Loucy (cell line): Measurements from ENCODE around the gene ZNF613.
"Not testable (repeated sequence)": the region's sequence is repeated elsewhere in the genome, so short reads cannot be mapped to it uniquely, and the experiment has no call there.

Experiments
- CTCF ChIP-seq: fragments of 200-600 bp; sonication (generic); conservative IDR thresholded peaks from 2 replicates; pipeline ENCODE4 v1.5.1; 2014; ENCODE audit warnings: mild to moderate bottlenecking, antibody characterized with exemption, low read length
- EZH2phosphoT487 ChIP-seq: fragments of 200-600 bp; IDR thresholded peaks from 2 replicates; pipeline ENCODE4 v1.6.1; 2018; ENCODE audit warnings: antibody characterized with exemption, mild to moderate bottlenecking, moderate library complexity, borderline replicate concordance

GRCh38 chr19:51957846-51958245, 30.6 kb downstream of the ZNF613 start:
- TF ChIP-seq CTCF, EZH2phosphoT487: not testable (repeated sequence)
